ENCODE measurements around the gene GLB1L2. TPM values are rescaled to one million over a fixed set of nuclear protein-coding genes. Genes with fewer than 3 reads are reported as not detected.
A peak's percentile ranks its signal among the peaks of the same experiment; 100 is the strongest.

The GLB1L2 gene
- total and polyA plus RNA-seq, 2 of the 13 experiments (the other 11 are each of a cell fraction or from before 2014, with no cell fraction given): 0.59 to 0.69 TPM

GRCh38 chr11:134360050-134360835 is 28.5 kb downstream of the GLB1L2 start (continued):
- TF ChIP-seq HDAC1 (CRISPR knock-in tag; IDR thresholded peaks at IDR 0.05) (no peak), BRCA1 (CRISPR knock-in tag; IDR thresholded peaks at IDR 0.05) (0 out of 2 replicates have a peak, but pooled peaks have one; percentile 60), SP140L (CRISPR knock-in tag; IDR thresholded peaks at IDR 0.05; ENCODE audit: borderline replicate concordance) (no peak), RARA (CRISPR knock-in tag; IDR thresholded peaks at IDR 0.05) (no peak), ZBTB2 (CRISPR knock-in tag; IDR thresholded peaks at IDR 0.05; ENCODE audit: low read depth) (no peak), ARHGAP35 (CRISPR knock-in tag; IDR thresholded peaks at IDR 0.05; ENCODE audit: borderline replicate concordance) (no peak), TBX2 (CRISPR knock-in tag; IDR thresholded peaks at IDR 0.05; ENCODE audit: borderline replicate concordance) (no peak), MLLT10 (CRISPR knock-in tag; IDR thresholded peaks at IDR 0.05) (no peak), SPEN (CRISPR knock-in tag; IDR thresholded peaks at IDR 0.05; ENCODE audit: low read depth) (peak; percentile 48; the same call in 1 of the 2 replicates), RAD21 (CRISPR knock-in tag; IDR thresholded peaks at IDR 0.05) (peak; percentile 97), THAP9 (CRISPR knock-in tag; IDR thresholded peaks at IDR 0.05; ENCODE audit: borderline replicate concordance) (peak; percentile 29; the same call in 1 of the 2 replicates), ZNF143 (CRISPR knock-in tag; IDR thresholded peaks at IDR 0.05) (peak; percentile 29; the same call in 1 of the 2 replicates), THAP8 (CRISPR knock-in tag; IDR thresholded peaks at IDR 0.05; ENCODE audit: borderline replicate concordance) (no peak), NFKBIZ (CRISPR knock-in tag; IDR thresholded peaks at IDR 0.05) (no peak), ATF4 (CRISPR knock-in tag; IDR thresholded peaks at IDR 0.05) (no peak), PCBP1 (IDR thresholded peaks at IDR 0.05; ENCODE audit: borderline replicate concordance, low read depth, low read length) (no peak), ELF3 (CRISPR knock-in tag; IDR thresholded peaks at IDR 0.05) (peak; percentile 29; the same call in 1 of the 2 replicates), CEBPZ (IDR thresholded peaks at IDR 0.05; ENCODE audit: low read length) (no peak), ZNF564 (CRISPR knock-in tag; IDR thresholded peaks at IDR 0.05) (no peak)
